HepG2 (cell line): Measurements from ENCODE around the gene ALG11. TPM values are rescaled to one million over a fixed set of nuclear protein-coding genes. Genes with fewer than 3 reads are reported as not detected.

Source experiments
- AHDC1 ChIP-seq: sonication (generic); formaldehyde crosslinking; IDR thresholded peaks from 2 replicates; pipeline ENCODE4 v1.5.1; 2020; ENCODE audit warnings: mild to moderate bottlenecking, missing genetic modification reagents, borderline replicate concordance
- EED ChIP-seq: sonication (generic); formaldehyde crosslinking; IDR thresholded peaks from 2 replicates; pipeline ENCODE4 v1.5.0; 2020; ENCODE audit warnings: mild to moderate bottlenecking, missing genetic modification reagents
- GABPA ChIP-seq, 2 experiments: IDR thresholded peaks; 2 replicates each; pipeline ENCODE4 v1.6.1; 2011 to 2016; ENCODE audit warnings: low read depth in 2 of 2, low read length in 1 of 2, missing biosample characterization in 1 of 2, missing genetic modification characterization in 1 of 2
- SMAD1 ChIP-seq: sonication (generic); formaldehyde crosslinking; IDR thresholded peaks from 2 replicates; pipeline ENCODE4 v1.4.0; 2020; ENCODE audit warnings: missing genetic modification reagents, low read depth, mild to moderate bottlenecking, borderline replicate concordance
- ZNF20 ChIP-seq: sonication (generic); formaldehyde crosslinking; IDR thresholded peaks from 2 replicates; pipeline ENCODE4 v1.4.0; 2020; ENCODE audit warnings: mild to moderate bottlenecking, moderate library complexity, missing genetic modification reagents
- ZNF30 ChIP-seq: sonication (generic); formaldehyde crosslinking; IDR thresholded peaks from 2 replicates; pipeline ENCODE4 v1.5.0; 2020; ENCODE audit warnings: mild to moderate bottlenecking, missing genetic modification reagents
- ZNF609 ChIP-seq: sonication (generic); formaldehyde crosslinking; IDR thresholded peaks from 2 replicates; pipeline ENCODE4 v1.4.0; 2020; ENCODE audit warnings: mild to moderate bottlenecking, missing genetic modification reagents, borderline replicate concordance
- ZNF773 ChIP-seq: sonication (generic); formaldehyde crosslinking; IDR thresholded peaks from 2 replicates; pipeline ENCODE4 v1.4.0; 2020; ENCODE audit warnings: missing genetic modification reagents, borderline replicate concordance
- polyA plus RNA-seq, 8 experiments: library from polyadenylated mRNA; depleted of rRNA in 3 of 8; stranded (reverse) in 7 of 8; unstranded in 1 of 8; fragments of >200 nt; fragmentation: Illumina TruSeq in 4 of 8; extraction: Trizol in 4 of 8; gene quantifications; 2 replicates each; pipeline versions ENCODE4 v1.2.1 to v1.2.3, GENCODE V29; 2011 to 2016; ENCODE audit warnings: low read depth in 4 of 8, missing spikeins in 1 of 8, mixed read lengths in 1 of 8; ENCODE audit not compliant: insufficient read depth in 1 of 8
- total RNA-seq, 5 experiments: library from RNA; depleted of rRNA; stranded (reverse); fragments of >200 nt; fragmentation: Illumina TruSeq; extraction: Trizol; gene quantifications; 2 replicates each; pipeline ENCODE4 v1.2.3, GENCODE V29; 2016; ENCODE audit warnings: low read depth in 1 of 5
- TF ChIP-seq, protein P1 (sequence below): sonication (generic); formaldehyde crosslinking; IDR thresholded peaks from 2 replicates; pipeline ENCODE4 v1.5.0; 2020; ENCODE audit warnings: mild to moderate bottlenecking, missing genetic modification reagents

The ALG11 gene
- total and polyA plus RNA-seq, 2 of the 13 experiments (the other 11 are each of a cell fraction or from before 2014, with no cell fraction given), result 14.7 to 27.9 TPM

DNA sequence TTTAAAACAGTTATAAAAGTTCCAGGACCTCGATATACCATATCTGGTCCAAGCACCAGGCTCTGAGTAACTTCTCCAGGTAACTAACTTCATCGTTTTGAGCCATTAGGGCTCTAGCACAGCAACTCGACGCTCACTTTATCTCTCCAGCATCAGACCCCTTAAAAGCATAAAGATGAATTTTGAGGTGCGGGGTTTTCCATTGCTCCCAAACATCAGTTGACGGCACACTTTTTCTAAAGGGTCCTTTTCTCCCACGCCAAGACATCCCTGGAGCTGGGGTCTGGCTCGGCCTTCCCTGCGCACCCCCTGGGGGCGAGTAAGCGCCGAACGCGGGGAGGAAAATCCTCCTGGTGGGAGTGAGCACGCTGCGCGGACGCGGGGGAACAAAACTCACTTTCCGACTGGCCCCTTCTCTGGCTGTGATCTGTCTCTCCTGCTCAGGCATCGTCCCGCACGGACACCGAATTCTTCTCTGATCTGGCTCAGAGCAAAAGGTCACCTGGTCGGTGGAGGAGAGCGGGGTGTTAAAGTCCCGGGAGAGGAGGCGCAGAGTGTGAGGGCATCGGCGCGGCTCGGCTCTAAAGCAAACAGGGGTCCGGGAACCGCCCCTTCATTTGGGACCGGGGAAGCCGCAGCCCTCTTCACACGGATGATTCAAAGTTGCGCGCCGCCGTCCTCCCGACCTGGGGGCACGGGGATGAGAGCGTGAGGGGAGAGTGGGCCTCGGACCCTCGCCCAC lies 1.1 kb upstream of the ALG11 start, which contains the start of gene ATP7B (continued):
- TF ChIP-seq ZNF20 (CRISPR knock-in tag) (no peak), ZNF30 (no peak), ZNF773 (no peak), EED (CRISPR knock-in tag) (no peak), SMAD1 (no peak), GABPA (IDR thresholded peaks at IDR 0.05; ENCODE audit: low read depth, low read length) (no peak), GABPA (CRISPR knock-in tag; IDR thresholded peaks at IDR 0.05; ENCODE audit: low read depth) (0 out of 2 replicates have a peak, but pooled peaks have one; percentile 23), ZNF609 (CRISPR knock-in tag) (no peak), AHDC1 (no peak)
- TF ChIP-seq, protein P1, sequence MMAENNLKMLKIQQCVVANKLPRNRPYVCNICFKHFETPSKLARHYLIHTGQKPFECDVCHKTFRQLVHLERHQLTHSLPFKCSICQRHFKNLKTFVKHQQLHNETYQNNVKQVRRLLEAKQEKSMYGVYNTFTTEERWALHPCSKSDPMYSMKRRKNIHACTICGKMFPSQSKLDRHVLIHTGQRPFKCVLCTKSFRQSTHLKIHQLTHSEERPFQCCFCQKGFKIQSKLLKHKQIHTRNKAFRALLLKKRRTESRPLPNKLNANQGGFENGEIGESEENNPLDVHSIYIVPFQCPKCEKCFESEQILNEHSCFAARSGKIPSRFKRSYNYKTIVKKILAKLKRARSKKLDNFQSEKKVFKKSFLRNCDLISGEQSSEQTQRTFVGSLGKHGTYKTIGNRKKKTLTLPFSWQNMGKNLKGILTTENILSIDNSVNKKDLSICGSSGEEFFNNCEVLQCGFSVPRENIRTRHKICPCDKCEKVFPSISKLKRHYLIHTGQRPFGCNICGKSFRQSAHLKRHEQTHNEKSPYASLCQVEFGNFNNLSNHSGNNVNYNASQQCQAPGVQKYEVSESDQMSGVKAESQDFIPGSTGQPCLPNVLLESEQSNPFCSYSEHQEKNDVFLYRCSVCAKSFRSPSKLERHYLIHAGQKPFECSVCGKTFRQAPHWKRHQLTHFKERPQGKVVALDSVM (CRISPR knock-in tag), result no peak; the same call in 1 of the 2 replicates
